BE2C (cell line): ENCODE results near the gene ZNF383.
"Not testable (repeated sequence)": the region's sequence is repeated elsewhere in the genome, so short reads cannot be mapped to it uniquely, and the experiment has no call there.

Experiments used
- DNase-seq: peaks from one replicate; pipeline ENCODE4 v3.0.0-alpha.2; 2020
- H3K27me3 ChIP-seq: fragments of 250-450 bp; sonication (Bioruptor Pico); 2 replicates; pipeline ENCODE4 v1.5.1; 2020; ENCODE audit warnings: mild to moderate bottlenecking
- H3K36me3 ChIP-seq: fragments of 250-450 bp; sonication (Bioruptor Pico); 2 replicates; pipeline ENCODE4 v1.5.1; 2020; ENCODE audit warnings: mild to moderate bottlenecking
- H3K4me1 ChIP-seq: fragments of 250-450 bp; sonication (Bioruptor Pico); 2 replicates; pipeline ENCODE4 v1.5.1; 2020
- H3K4me3 ChIP-seq: 2 replicates; pipeline ENCODE4 v1.5.1; 2011; ENCODE audit warnings: low read depth, low read length
- H3K9me3 ChIP-seq: fragments of 250-450 bp; sonication (Bioruptor Pico); 2 replicates; pipeline ENCODE4 v1.5.1; 2020
- TF ChIP-seq, protein P1 (sequence below): IDR thresholded peaks from 2 replicates; pipeline ENCODE4 v1.5.1; 2012; ENCODE audit warnings: mild to moderate bottlenecking, low read depth, low read length

The ZNF383 gene

GRCh38 chr19:37243206-37243632 is 25.2 kb downstream of the ZNF383 start:
- peaks cover 39% of the 10 kb centered on the region for H3K36me3 ChIP-seq
- DNase-seq, result no peak
- TF ChIP-seq, protein P1, sequence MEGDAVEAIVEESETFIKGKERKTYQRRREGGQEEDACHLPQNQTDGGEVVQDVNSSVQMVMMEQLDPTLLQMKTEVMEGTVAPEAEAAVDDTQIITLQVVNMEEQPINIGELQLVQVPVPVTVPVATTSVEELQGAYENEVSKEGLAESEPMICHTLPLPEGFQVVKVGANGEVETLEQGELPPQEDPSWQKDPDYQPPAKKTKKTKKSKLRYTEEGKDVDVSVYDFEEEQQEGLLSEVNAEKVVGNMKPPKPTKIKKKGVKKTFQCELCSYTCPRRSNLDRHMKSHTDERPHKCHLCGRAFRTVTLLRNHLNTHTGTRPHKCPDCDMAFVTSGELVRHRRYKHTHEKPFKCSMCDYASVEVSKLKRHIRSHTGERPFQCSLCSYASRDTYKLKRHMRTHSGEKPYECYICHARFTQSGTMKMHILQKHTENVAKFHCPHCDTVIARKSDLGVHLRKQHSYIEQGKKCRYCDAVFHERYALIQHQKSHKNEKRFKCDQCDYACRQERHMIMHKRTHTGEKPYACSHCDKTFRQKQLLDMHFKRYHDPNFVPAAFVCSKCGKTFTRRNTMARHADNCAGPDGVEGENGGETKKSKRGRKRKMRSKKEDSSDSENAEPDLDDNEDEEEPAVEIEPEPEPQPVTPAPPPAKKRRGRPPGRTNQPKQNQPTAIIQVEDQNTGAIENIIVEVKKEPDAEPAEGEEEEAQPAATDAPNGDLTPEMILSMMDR, result no peak
- H3K27me3 ChIP-seq, result no peaks in the 10 kb centered on the region
- H3K9me3 ChIP-seq, result peaks cover 13% of the 10 kb centered on the region
- no peak overlapping the region for H3K4me3 ChIP-seq
- H3K4me1 ChIP-seq, result no peaks in the 10 kb centered on the region

GRCh38 chr19:37251308-37252229 is 33.6 kb downstream of the ZNF383 start:
- peak overlapping the region; percentile 96 for H3K4me3 ChIP-seq
- peaks cover 6% of the 10 kb centered on the region; the same call in 1 of the 2 replicates for H3K36me3 ChIP-seq
- TF ChIP-seq, protein P1, result no peak
- peak; percentile 95 for DNase-seq
- no peaks in the 10 kb centered on the region; the same call in 1 of the 2 replicates for H3K9me3 ChIP-seq
- H3K4me1 ChIP-seq, result no peaks in the 10 kb centered on the region
- H3K27me3 ChIP-seq, result no peaks in the 10 kb centered on the region

DNA sequence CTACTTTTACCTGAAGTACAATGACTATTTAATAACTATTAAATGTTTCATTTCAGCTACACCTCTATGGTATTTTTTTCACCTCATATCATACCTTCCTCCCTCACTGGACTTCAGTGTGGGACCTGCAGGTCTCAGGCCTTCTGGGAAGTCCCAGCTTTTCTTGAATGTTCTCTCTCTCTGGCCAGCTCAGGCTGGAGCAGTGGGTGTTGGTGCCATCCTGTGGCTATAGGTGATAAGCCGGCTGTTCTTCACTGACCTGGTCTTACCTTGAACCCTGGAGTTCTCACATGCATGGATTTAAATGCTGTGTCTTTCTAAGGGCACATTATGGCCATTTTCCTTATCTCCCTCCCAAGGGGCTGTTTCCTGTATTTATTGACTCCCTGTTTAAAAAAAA is 45.0 kb downstream of the ZNF383 start:
- H3K36me3 ChIP-seq, H3K27me3 ChIP-seq, H3K4me3 ChIP-seq, H3K9me3 ChIP-seq, DNase-seq, H3K4me1 ChIP-seq: not testable (repeated sequence)

GRCh38 chr19:37267005-37267404 is 49.0 kb downstream of the ZNF383 start:
- not testable (repeated sequence) for H3K9me3 ChIP-seq, H3K4me1 ChIP-seq, H3K36me3 ChIP-seq, H3K27me3 ChIP-seq, DNase-seq, H3K4me3 ChIP-seq

- H3K9me3 ChIP-seq, result not testable (repeated sequence)
Observed at GRCh38 chr19:37267755-37268154, 49.7 kb downstream of the ZNF383 start.

GRCh38 chr19:37280656-37281055 is 62.6 kb downstream of the ZNF383 start:
- H3K4me1 ChIP-seq, H3K4me3 ChIP-seq, H3K27me3 ChIP-seq, H3K36me3 ChIP-seq, H3K9me3 ChIP-seq, DNase-seq: not testable (repeated sequence)

More at GRCh38 chr19:37267755-37268154, 49.7 kb downstream of the ZNF383 start:
- not testable (repeated sequence) for H3K36me3 ChIP-seq, H3K4me3 ChIP-seq, H3K4me1 ChIP-seq, DNase-seq, H3K27me3 ChIP-seq

DNA sequence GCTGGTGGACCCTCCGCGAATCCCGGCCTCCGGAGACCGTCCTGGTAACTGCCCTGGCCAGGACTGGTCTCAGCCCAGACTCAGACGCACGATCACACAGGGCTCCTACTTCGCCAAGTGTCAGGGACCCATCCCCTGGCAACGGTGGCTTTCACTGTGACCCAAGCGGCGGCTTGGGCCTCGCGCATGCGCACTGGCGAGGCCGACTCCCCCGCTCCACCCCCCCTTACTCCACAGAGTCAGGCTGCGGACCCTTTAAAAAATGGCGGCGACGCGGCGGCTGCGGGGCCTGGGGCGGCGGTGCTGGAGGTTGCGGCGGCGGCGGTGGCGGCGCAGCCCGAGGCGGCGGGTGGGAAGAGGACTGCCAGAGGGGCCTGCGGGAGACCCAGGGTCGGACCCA is 66.0 kb downstream of the ZNF383 start:
- H3K9me3 ChIP-seq, result not testable (repeated sequence)

GRCh38 chr19:37289229-37289628 is 71.2 kb downstream of the ZNF383 start:
- not testable (repeated sequence) for H3K4me3 ChIP-seq, DNase-seq, H3K27me3 ChIP-seq, H3K4me1 ChIP-seq, H3K36me3 ChIP-seq, H3K9me3 ChIP-seq

More for the DNA sequence above, 66.0 kb downstream of the ZNF383 start:
- DNase-seq, H3K4me3 ChIP-seq, H3K36me3 ChIP-seq, H3K4me1 ChIP-seq, H3K27me3 ChIP-seq: not testable (repeated sequence)

DNA sequence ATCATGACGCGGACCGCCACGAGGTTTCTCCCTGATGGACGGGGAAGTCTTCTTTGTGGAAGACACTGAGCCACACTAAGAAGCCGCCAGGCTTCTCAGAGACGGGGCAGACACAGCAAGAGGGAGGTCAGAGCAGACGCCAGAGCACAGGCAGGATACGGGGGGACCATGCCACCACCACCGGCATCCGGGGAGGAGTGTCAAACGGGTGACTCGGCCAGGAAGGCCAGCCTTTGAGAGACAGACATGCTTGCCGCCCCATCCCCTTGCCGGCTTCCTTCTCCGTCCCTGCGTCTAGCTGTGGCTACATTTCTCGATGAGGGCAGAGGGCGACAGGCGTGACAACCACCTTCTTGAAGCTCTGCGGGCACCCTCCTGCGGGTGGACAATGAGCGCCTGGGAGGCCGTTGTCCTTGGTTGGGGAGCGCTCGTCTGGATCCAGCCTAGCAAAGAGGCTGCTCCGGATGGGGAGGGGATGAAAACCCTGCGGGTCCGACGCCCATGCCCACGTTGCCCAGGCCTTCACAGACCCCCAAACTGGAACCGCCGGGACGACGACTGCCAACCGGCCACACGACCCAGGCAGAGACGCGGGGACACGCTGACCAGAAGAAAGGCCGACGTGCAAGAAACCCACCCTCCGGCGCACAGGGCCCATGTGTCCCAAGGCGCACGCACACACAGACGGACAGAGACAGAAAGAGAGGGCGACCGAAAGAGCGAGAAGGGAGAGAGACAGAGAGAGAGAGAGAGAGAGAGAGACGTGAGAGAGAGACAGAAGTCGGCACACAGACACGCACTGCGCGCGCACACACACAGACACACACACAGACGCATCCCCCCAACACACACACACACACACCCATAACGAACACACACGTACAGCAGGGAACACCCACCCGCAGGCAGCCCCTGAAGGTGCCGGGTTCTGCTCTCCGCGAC is 75.3 kb downstream of the ZNF383 start:
- not testable (repeated sequence) for H3K9me3 ChIP-seq, H3K36me3 ChIP-seq, H3K27me3 ChIP-seq, DNase-seq, H3K4me1 ChIP-seq, H3K4me3 ChIP-seq

GRCh38 chr19:37294246-37294645 is 76.2 kb downstream of the ZNF383 start:
- not testable (repeated sequence) for H3K27me3 ChIP-seq, DNase-seq, H3K4me3 ChIP-seq, H3K36me3 ChIP-seq, H3K4me1 ChIP-seq, H3K9me3 ChIP-seq
